Endothelial cell of umbilical vein (primary cell): ENCODE measurements around the gene GRM8. TPM values are rescaled to one million over a fixed set of nuclear protein-coding genes. Genes with fewer than 3 reads are reported as not detected.

ENCODE experiments used
- BruUV-seq: library from RNA; stranded (reverse); fragments of 400-500 nt; replicated peaks from 2 replicates; lab custom pipeline; 2021; lab: Mats Ljungman, UMichigan
- CTCF ChIA-PET: fragments of 300-600, 350-600 bp; sonication (Branson Sonifier 250); formaldehyde crosslinking; loops from one replicate; lab custom pipeline; 2021; ENCODE audit warnings: antibody characterized with exemption, inconsistent platforms; lab: Charles Lee
- POLR2A ChIA-PET: fragments of 300-600, 350-600 bp; sonication (Branson Sonifier 250); formaldehyde crosslinking; loops from one replicate; lab custom pipeline; 2021; ENCODE audit warnings: antibody characterized with exemption, inconsistent platforms; lab: Charles Lee
- DNase-seq: peaks from one replicate; pipeline ENCODE4 v3.0.0-alpha.2; 2011; ENCODE audit warnings: low read depth, low spot score
- FAIRE-seq: peaks from 2 replicates; lab custom pipeline; 2011; peaks lifted over from hg19 to GRCh38; lab: Jason Lieb, UNC
- H2AFZ ChIP-seq: 2 replicates; pipeline ENCODE4 v1.6.0; 2012; ENCODE audit warnings: low read depth, low read length, control low read depth, inconsistent platforms
- H3K27ac ChIP-seq: 2 replicates; pipeline ENCODE4 v1.5.1; 2011; ENCODE audit warnings: low read depth, mild to moderate bottlenecking, control low read depth, low read length, moderate library complexity; ENCODE audit not compliant: insufficient read depth
- H3K27me3 ChIP-seq, 2 experiments: 2 replicates each; pipeline versions ENCODE4 v1.6.0 to v1.6.1; 2011; ENCODE audit warnings: low read length in 2 of 2, mixed read lengths in 1 of 2; ENCODE audit not compliant: control insufficient read depth in 2 of 2, insufficient read depth in 2 of 2
- H3K36me3 ChIP-seq, 2 experiments: 2 replicates in 1 of 2; 3 replicates in 1 of 2; pipeline ENCODE4 v1.5.1; 2011; ENCODE audit warnings: low read length in 2 of 2, mild to moderate bottlenecking in 1 of 2, moderate library complexity in 1 of 2; ENCODE audit not compliant: control insufficient read depth in 2 of 2, insufficient read depth in 2 of 2; ENCODE audit errors: extremely low read depth in 1 of 2
- H3K4me1 ChIP-seq: 3 replicates; pipeline ENCODE4 v1.5.1; 2011; ENCODE audit warnings: mild to moderate bottlenecking, low read length; ENCODE audit not compliant: control insufficient read depth, insufficient read depth; ENCODE audit errors: extremely low read depth
- H3K4me2 ChIP-seq: 2 replicates; pipeline ENCODE4 v1.6.1; 2011; ENCODE audit warnings: low read length, control low read depth, mixed read lengths; ENCODE audit not compliant: insufficient read depth
- H3K4me3 ChIP-seq, 3 experiments: fragments of 200-600 bp in 1 of 3; sonication (generic), shearing (Covaris generic) in 1 of 3; replicated peaks in 1 of 3; 2 replicates each; pipeline ENCODE4 v1.5.1; 2011 to 2016; ENCODE audit warnings: control low read depth in 3 of 3, low read length in 3 of 3, mild to moderate bottlenecking in 2 of 3, inconsistent platforms in 1 of 3, low read depth in 1 of 3, moderate library complexity in 1 of 3; ENCODE audit not compliant: insufficient read depth in 1 of 3
- H3K79me2 ChIP-seq: 2 replicates; pipeline ENCODE4 v1.6.0; 2012; ENCODE audit warnings: low read length, inconsistent platforms; ENCODE audit not compliant: control insufficient read depth, insufficient read depth
- H3K9ac ChIP-seq: replicated peaks from 2 replicates; pipeline ENCODE3; 2011; ENCODE audit warnings: low read length, control low read depth; ENCODE audit not compliant: insufficient read depth; ENCODE audit errors: extremely low read depth
- H3K9me1 ChIP-seq: replicated peaks from 3 replicates; pipeline ENCODE4 v1.6.0; 2011; ENCODE audit warnings: mild to moderate bottlenecking, low read length; ENCODE audit not compliant: control insufficient read depth, insufficient read depth; ENCODE audit errors: extremely low read depth
- H3K9me3 ChIP-seq: replicated peaks from 2 replicates; pipeline ENCODE4 v1.5.1; 2012; ENCODE audit warnings: low read length, inconsistent platforms; ENCODE audit not compliant: control insufficient read depth, insufficient read depth
- H4K20me1 ChIP-seq: replicated peaks from 2 replicates; pipeline ENCODE3; 2011; ENCODE audit warnings: mild to moderate bottlenecking, low read length; ENCODE audit not compliant: control insufficient read depth, insufficient read depth; ENCODE audit errors: extremely low read depth
- EZH2 ChIP-seq: IDR thresholded peaks from 2 replicates; pipeline ENCODE4 v1.6.1; 2012; ENCODE audit warnings: borderline replicate concordance, low read depth, mild to moderate bottlenecking, moderate library complexity, low read length, inconsistent platforms; ENCODE audit not compliant: severe bottlenecking
- FOS ChIP-seq: IDR thresholded peaks from 2 replicates; pipeline ENCODE4 v1.6.1; 2011; ENCODE audit warnings: mild to moderate bottlenecking, low read length, moderate library complexity, borderline replicate concordance; ENCODE audit not compliant: insufficient read depth
- GATA2 ChIP-seq: IDR thresholded peaks from 2 replicates; pipeline ENCODE4 v1.7.0; 2011; ENCODE audit warnings: low read depth, mild to moderate bottlenecking, moderate library complexity, mixed read lengths, low read length; ENCODE audit not compliant: insufficient read length, insufficient read depth
- dilution Hi-C: fragments of 300-500 bp; cut with MboI; formaldehyde crosslinking; loops from one replicate; pipeline ENCODE4 v1.15.0; 2019; ENCODE audit warnings: low sequenced_read_pairs; ENCODE audit not compliant: extremely low pct_ligation_motif_present
- intact Hi-C: fragments of 100-400 bp; cut with micrococcal nuclease; formaldehyde crosslinking; loops from one replicate; pipeline ENCODE4 v1.10.0; 2022
- polyA plus RNA-seq, 4 experiments: library from polyadenylated mRNA; depleted of rRNA in 3 of 4; stranded (reverse) in 3 of 4; unstranded in 1 of 4; fragments of >200 nt; gene quantifications; 2 replicates each; pipeline versions ENCODE4 v1.2.1 to v1.2.3, GENCODE V29; 2011 to 2012; ENCODE audit warnings: missing spikeins in 1 of 4
- total RNA-seq: library from RNA; stranded (reverse); gene quantifications from 2 replicates; pipeline ENCODE4 v1.2.3, GENCODE V29; 2021
- TF ChIP-seq, protein P1 (sequence below), 2 donors: IDR thresholded peaks; 1 replicate in 1 of 2; 2 replicates in 1 of 2; pipeline ENCODE4 v1.5.1; 2011; ENCODE audit warnings: low read length in 2 of 2, mild to moderate bottlenecking in 2 of 2, moderate library complexity in 2 of 2, control low read depth in 1 of 2, inconsistent platforms in 1 of 2, low read depth in 1 of 2; ENCODE audit not compliant: insufficient read depth in 1 of 2; ENCODE audit errors: extremely low read depth in 1 of 2

The GRM8 gene
- total and polyA plus RNA-seq, 2 donors (not counting 3 experiments of a cell fraction or from before 2014, with no cell fraction given) = not detected

DNA sequence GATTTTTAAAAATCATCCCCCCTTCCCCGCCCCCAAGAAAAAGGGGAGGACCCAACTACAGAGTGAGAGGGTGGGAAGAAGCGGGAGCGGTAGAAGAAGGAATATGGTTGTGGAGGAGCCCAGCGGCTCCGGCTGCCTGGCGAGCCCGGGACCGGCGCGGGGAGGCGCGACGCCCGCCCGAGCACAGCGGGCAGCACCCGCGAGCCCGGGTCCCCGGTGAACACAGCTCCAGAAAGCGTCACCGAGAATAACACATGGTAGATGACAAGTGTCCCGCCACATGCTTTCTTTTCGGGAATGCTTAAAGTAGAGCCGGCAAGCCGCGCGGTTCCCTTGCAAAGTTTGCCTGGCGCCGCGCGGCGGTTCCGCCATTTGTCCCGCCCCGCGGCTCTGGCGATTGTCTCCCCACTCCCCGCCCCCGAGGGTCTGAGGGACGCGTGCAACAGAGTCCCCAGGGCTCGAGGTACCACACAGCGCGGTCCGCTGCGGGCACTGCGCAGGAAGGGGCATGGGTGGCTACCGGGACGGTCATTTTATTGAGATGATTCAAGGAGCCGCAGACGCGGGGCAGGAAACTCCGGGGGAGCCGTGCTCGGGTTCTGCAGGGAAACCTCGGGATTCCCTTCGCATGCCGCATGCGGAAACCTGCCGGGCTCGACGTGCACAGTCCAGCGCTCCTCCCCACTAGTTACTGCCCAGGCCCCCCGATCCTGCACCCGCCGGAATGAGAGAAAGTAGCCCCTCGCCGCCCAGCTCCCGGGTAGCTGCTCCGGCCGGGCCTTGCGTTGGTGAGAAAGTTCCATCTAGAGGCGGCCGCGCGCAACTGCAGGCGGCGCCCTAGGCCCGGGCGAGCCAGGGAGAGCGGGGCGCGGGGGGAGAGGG, 781 bp upstream of the GRM8 start:
- Histone ChIP-seq H2AFZ (peak overlapping the region; percentile 92), H3K27ac (no peak overlapping the region), H3K4me3 (peak overlapping the region; percentile 27 to 59 (median 41)), H3K4me1 (peaks cover 9% of the 10 kb centered on the region), H3K4me2 (peak overlapping the region; percentile 68), H3K79me2 (no peaks in the 10 kb centered on the region), H4K20me1 (no peaks in the 10 kb centered on the region), H3K9me3 (no peaks in the 10 kb centered on the region), H3K9ac (peak overlapping the region; percentile 27), H3K9me1 (no peaks in the 10 kb centered on the region), H3K36me3 (no peaks in the 10 kb centered on the region), H3K27me3 (peaks cover 36 to 52% of the 10 kb centered on the region in 2 experiments)
- no TSS peak for BruUV-seq
- peak; percentile 66 for DNase-seq
- POLR2A ChIA-PET = no interaction called here
- intact Hi-C loops (loop anchor here (1.0 to 5.0 kb wide), 6 partner anchors 94 to 450 kb away; partner anchors contain the start of genes ARF5, GCC1 and ZNF800), dilution Hi-C loops (no loop called here)
- peak; percentile 35 for FAIRE-seq
- no peak for TF ChIP-seq GATA2
- TF ChIP-seq, protein P1, sequence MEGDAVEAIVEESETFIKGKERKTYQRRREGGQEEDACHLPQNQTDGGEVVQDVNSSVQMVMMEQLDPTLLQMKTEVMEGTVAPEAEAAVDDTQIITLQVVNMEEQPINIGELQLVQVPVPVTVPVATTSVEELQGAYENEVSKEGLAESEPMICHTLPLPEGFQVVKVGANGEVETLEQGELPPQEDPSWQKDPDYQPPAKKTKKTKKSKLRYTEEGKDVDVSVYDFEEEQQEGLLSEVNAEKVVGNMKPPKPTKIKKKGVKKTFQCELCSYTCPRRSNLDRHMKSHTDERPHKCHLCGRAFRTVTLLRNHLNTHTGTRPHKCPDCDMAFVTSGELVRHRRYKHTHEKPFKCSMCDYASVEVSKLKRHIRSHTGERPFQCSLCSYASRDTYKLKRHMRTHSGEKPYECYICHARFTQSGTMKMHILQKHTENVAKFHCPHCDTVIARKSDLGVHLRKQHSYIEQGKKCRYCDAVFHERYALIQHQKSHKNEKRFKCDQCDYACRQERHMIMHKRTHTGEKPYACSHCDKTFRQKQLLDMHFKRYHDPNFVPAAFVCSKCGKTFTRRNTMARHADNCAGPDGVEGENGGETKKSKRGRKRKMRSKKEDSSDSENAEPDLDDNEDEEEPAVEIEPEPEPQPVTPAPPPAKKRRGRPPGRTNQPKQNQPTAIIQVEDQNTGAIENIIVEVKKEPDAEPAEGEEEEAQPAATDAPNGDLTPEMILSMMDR (IDR thresholded peaks at IDR 0.05; ENCODE audit: extremely low read depth in 1 of 2, insufficient read depth in 1 of 2, low read depth in 1 of 2, low read length in 2 of 2) = peak; percentile 70 to 89
- CTCF ChIA-PET = interaction anchor here (0.6 to 4.6 kb wide), 10 partner anchors 9 to 956 kb away, joined by 3 to 30 read pairs (median 4); no protein-coding TSS in a partner anchor

DNA sequence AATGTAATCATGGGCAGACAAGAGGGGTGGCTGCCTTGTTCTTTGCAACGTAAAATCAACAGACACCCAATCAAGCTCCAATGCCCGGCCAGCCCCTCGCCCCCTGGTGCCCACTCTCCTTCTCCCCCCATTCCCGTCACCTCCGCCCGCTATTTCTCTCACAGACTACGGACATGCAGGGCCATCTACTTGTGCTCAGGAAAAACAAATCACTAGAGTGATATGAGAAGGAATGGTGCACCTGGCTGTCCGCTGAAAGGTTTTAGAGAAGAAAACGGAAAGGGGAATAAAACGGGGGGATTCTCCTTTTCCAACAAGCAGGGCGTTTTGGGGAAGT, 396 bp downstream of the GRM8 start:
- no peaks in the 10 kb centered on the region for H3K36me3 ChIP-seq
- no TSS peak for BruUV-seq
- no peaks in the 10 kb centered on the region for H3K9me1 ChIP-seq
- no peaks in the 10 kb centered on the region for H3K79me2 ChIP-seq
- peak; percentile 65 for TF ChIP-seq EZH2
- no peak for TF ChIP-seq FOS
- peaks cover 38 to 58% of the 10 kb centered on the region in 2 experiments for H3K27me3 ChIP-seq
- dilution Hi-C loops = no loop called here
- peak overlapping the region; percentile 68 for H3K4me2 ChIP-seq
- intact Hi-C loops = loop anchor here (1.0 to 5.0 kb wide), 4 partner anchors 140 to 551 kb away; partner anchors contain the start of genes ARF5, GCC1 and ZNF800
- CTCF ChIA-PET = interaction anchor here (2.8 to 4.6 kb wide), 2 partner anchors 449 to 957 kb away, joined by 7 to 30 read pairs; no protein-coding TSS in a partner anchor
- no peak for DNase-seq
- H3K27ac ChIP-seq = no peak overlapping the region
- peak overlapping the region; percentile 92 for H2AFZ ChIP-seq
- no peak overlapping the region for H3K9ac ChIP-seq
- FAIRE-seq = no peak
- no peaks in the 10 kb centered on the region for H3K9me3 ChIP-seq
- H4K20me1 ChIP-seq = no peaks in the 10 kb centered on the region
- POLR2A ChIA-PET = no interaction called here
- H3K4me3 ChIP-seq = peak overlapping the region; percentile 11 to 59 (median 27)
- H3K4me1 ChIP-seq = peaks cover 9% of the 10 kb centered on the region
